HEK293 (cell line): Measurements from ENCODE around the gene RBFOX1.

Experiments used
- ZNF549 ChIP-seq: fragments of 450-650 bp; IDR thresholded peaks from 2 replicates; pipeline ENCODE4 v1.5.1; 2018; ENCODE audit warnings: missing biosample characterization, missing genetic modification characterization, mild to moderate bottlenecking, inconsistent platforms, moderate library complexity
- ZNF768 ChIP-seq: fragments of 450-650 bp; formaldehyde crosslinking; IDR thresholded peaks from 2 replicates; pipeline ENCODE4 v1.5.1; 2018; ENCODE audit warnings: missing biosample characterization, mild to moderate bottlenecking, missing genetic modification characterization
- ZSCAN30 ChIP-seq: fragments of 450-650 bp; IDR thresholded peaks from 2 replicates; pipeline ENCODE4 v1.5.1; 2018; ENCODE audit warnings: missing biosample characterization, mild to moderate bottlenecking, missing genetic modification characterization, moderate library complexity
- TF ChIP-seq, protein P1 (sequence below): fragments of 450-650 bp; formaldehyde crosslinking; IDR thresholded peaks from 2 replicates; pipeline ENCODE4 v1.5.1; 2016; ENCODE audit warnings: missing biosample characterization, missing genetic modification characterization

DNA sequence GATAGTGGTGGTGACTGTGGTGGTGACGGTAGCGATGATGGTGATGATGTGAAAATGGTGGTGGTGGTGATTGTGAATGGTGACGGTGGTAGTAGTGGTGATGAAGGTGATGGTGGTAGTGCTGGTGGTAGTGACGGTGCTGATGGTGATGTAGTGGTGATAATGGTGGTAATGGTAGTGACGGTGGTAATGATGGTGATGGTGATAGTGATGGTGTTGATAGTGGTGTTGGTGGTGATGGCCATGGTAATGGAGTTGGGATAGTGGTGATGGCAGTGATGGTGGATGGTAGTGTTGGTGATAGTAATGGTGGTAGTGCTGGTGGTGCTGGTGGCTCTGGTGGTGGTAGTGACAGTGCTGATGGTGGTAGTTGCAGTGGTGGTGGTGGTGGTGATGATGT, 14.7 kb upstream of the RBFOX1 start:
- TF ChIP-seq ZNF549 (no peak), ZNF768 (tag by site-specific recombination) (no peak), ZSCAN30 (no peak)
- TF ChIP-seq, protein P1, sequence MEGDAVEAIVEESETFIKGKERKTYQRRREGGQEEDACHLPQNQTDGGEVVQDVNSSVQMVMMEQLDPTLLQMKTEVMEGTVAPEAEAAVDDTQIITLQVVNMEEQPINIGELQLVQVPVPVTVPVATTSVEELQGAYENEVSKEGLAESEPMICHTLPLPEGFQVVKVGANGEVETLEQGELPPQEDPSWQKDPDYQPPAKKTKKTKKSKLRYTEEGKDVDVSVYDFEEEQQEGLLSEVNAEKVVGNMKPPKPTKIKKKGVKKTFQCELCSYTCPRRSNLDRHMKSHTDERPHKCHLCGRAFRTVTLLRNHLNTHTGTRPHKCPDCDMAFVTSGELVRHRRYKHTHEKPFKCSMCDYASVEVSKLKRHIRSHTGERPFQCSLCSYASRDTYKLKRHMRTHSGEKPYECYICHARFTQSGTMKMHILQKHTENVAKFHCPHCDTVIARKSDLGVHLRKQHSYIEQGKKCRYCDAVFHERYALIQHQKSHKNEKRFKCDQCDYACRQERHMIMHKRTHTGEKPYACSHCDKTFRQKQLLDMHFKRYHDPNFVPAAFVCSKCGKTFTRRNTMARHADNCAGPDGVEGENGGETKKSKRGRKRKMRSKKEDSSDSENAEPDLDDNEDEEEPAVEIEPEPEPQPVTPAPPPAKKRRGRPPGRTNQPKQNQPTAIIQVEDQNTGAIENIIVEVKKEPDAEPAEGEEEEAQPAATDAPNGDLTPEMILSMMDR, result no peak
